ENCODE results near the gene MAP3K7.

MAP3K7 gene

DNA sequence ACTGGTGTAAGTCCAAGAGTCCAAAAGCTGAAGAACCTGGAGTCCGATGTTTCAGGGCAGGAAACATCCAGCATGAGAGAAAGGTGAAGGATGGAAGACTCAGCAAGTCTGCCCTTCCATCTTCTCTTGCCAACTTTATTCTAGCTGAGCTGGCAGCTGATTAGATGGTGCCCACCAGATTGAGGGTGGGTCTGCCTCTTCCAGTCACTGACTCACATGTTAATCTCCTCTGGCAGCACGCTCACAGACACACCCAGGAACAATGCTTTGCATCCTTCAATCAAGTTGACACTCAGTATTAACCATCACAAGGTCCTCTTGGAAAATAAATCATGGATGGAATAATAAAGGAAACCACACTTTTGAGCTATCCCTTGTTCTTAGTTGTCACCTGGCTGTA, 121.2 kb downstream of the MAP3K7 start:
- no peaks in the 10 kb centered on the region for H3K9me2 ChIP-seq (replicated peaks; ENCODE audit: low read depth, low read length)
- no peak overlapping the region for H2AFZ ChIP-seq (ENCODE audit: low read length)
- peaks cover 63% of the 10 kb centered on the region for H3K4me1 ChIP-seq (ENCODE audit: insufficient read depth, low read length, poor library complexity, severe bottlenecking)
- no peaks in the 10 kb centered on the region for H3K36me3 ChIP-seq (ENCODE audit: insufficient read depth, low read length)
- H4K20me1 ChIP-seq (ENCODE audit: insufficient read depth, low read length, poor library complexity, severe bottlenecking): no peaks in the 10 kb centered on the region
- H3K79me2 ChIP-seq (ENCODE audit: insufficient read depth, low read length): no peaks in the 10 kb centered on the region
- H3F3A ChIP-seq (ENCODE audit: low read depth): no peaks in the 10 kb centered on the region
- H3K4me3 ChIP-seq (ENCODE audit: low read length, poor library complexity, severe bottlenecking): no peak overlapping the region
- TF ChIP-seq, protein P1, sequence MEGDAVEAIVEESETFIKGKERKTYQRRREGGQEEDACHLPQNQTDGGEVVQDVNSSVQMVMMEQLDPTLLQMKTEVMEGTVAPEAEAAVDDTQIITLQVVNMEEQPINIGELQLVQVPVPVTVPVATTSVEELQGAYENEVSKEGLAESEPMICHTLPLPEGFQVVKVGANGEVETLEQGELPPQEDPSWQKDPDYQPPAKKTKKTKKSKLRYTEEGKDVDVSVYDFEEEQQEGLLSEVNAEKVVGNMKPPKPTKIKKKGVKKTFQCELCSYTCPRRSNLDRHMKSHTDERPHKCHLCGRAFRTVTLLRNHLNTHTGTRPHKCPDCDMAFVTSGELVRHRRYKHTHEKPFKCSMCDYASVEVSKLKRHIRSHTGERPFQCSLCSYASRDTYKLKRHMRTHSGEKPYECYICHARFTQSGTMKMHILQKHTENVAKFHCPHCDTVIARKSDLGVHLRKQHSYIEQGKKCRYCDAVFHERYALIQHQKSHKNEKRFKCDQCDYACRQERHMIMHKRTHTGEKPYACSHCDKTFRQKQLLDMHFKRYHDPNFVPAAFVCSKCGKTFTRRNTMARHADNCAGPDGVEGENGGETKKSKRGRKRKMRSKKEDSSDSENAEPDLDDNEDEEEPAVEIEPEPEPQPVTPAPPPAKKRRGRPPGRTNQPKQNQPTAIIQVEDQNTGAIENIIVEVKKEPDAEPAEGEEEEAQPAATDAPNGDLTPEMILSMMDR (conservative IDR thresholded peaks at IDR 0.05; ENCODE audit: low read length): no peak
- TF ChIP-seq EZH2phosphoT487 (IDR thresholded peaks at IDR 0.05; ENCODE audit: borderline replicate concordance): no peak
- H3K4me2 ChIP-seq (ENCODE audit: low read depth, low read length, poor library complexity, severe bottlenecking): no peak overlapping the region
- no peaks in the 10 kb centered on the region for H3K9me3 ChIP-seq (ENCODE audit: insufficient read depth, low read depth, low read length)
- H3K9ac ChIP-seq (ENCODE audit: low read depth, low read length, poor library complexity, severe bottlenecking): no peak overlapping the region
- no peaks in the 10 kb centered on the region for H3K27me3 ChIP-seq (ENCODE audit: insufficient read depth, low read length, poor library complexity, severe bottlenecking)

DNA sequence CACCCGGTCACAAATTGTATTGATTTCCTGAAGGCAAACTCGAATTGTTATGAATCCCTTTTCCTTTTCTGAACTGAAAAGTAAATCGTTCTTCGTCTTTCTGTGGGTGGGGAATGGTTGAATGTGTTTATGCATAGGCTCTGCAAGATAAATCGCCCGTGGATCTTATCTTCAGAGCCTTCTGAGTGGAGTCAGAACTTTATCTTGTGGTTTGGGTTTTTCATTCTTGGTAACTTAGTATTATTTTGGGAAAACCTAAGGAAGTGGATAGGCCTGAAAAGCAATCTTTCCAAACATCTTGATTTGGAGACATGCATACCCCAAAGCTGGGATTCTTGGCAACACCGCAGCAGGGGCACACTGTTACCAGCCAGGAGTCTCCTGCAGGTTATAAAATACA, 122.4 kb downstream of the MAP3K7 start:
- no peaks in the 10 kb centered on the region for H3K9me2 ChIP-seq (replicated peaks; ENCODE audit: low read depth, low read length)
- H2AFZ ChIP-seq (ENCODE audit: low read length): no peak overlapping the region
- H3K27me3 ChIP-seq (ENCODE audit: insufficient read depth, low read length, poor library complexity, severe bottlenecking): no peaks in the 10 kb centered on the region
- H3K36me3 ChIP-seq (ENCODE audit: insufficient read depth, low read length): no peaks in the 10 kb centered on the region
- no peak overlapping the region for H3K4me3 ChIP-seq (ENCODE audit: low read length, poor library complexity, severe bottlenecking)
- TF ChIP-seq EZH2phosphoT487 (IDR thresholded peaks at IDR 0.05; ENCODE audit: borderline replicate concordance): no peak
- no peak overlapping the region for H3K9ac ChIP-seq (ENCODE audit: low read depth, low read length, poor library complexity, severe bottlenecking)
- peaks cover 9% of the 10 kb centered on the region; the same call in 1 of the 2 replicates for H3K9me3 ChIP-seq (ENCODE audit: insufficient read depth, low read depth, low read length)
- peaks cover 63% of the 10 kb centered on the region for H3K4me1 ChIP-seq (ENCODE audit: insufficient read depth, low read length, poor library complexity, severe bottlenecking)
- H4K20me1 ChIP-seq (ENCODE audit: insufficient read depth, low read length, poor library complexity, severe bottlenecking): no peaks in the 10 kb centered on the region
- H3K79me2 ChIP-seq (ENCODE audit: insufficient read depth, low read length): no peaks in the 10 kb centered on the region
- H3F3A ChIP-seq (ENCODE audit: low read depth): no peaks in the 10 kb centered on the region
- H3K4me2 ChIP-seq (ENCODE audit: low read depth, low read length, poor library complexity, severe bottlenecking): no peak overlapping the region

DNA sequence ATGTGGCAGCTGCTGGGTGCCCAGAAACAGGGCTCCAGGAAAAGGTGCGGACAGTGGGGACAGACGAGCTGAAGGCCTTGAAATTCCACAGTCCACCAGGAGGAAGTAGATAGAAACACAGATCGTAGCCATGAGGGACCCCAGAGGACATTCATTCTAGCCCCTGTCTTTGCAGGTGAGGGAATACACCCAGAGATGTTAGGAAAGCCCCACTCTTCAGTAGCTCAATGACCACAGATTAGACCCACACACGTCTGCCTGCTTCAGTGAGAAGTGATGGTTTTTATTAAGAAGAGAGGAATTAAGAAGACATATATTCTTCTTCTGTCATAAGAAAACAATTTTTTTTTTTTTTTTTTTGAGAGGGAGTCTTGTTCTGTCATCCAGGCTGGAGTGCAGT, 123.0 kb downstream of the MAP3K7 start:
- H3K36me3 ChIP-seq (ENCODE audit: insufficient read depth, low read length): no peaks in the 10 kb centered on the region
- TF ChIP-seq, protein P1 (conservative IDR thresholded peaks at IDR 0.05; ENCODE audit: low read length): no peak
- no peak for TF ChIP-seq EZH2phosphoT487 (IDR thresholded peaks at IDR 0.05; ENCODE audit: borderline replicate concordance)
- no peaks in the 10 kb centered on the region for H3K79me2 ChIP-seq (ENCODE audit: insufficient read depth, low read length)
- 0 out of 2 replicates have a peak overlapping the region, but pooled peaks have one; percentile 49 for H2AFZ ChIP-seq (ENCODE audit: low read length)
- no peaks in the 10 kb centered on the region for H3F3A ChIP-seq (ENCODE audit: low read depth)
- H3K4me2 ChIP-seq (ENCODE audit: low read depth, low read length, poor library complexity, severe bottlenecking): peak overlapping the region; percentile 55
- H4K20me1 ChIP-seq (ENCODE audit: insufficient read depth, low read length, poor library complexity, severe bottlenecking): no peaks in the 10 kb centered on the region
- H3K9ac ChIP-seq (ENCODE audit: low read depth, low read length, poor library complexity, severe bottlenecking): no peak overlapping the region
- no peaks in the 10 kb centered on the region for H3K27me3 ChIP-seq (ENCODE audit: insufficient read depth, low read length, poor library complexity, severe bottlenecking)
- no peaks in the 10 kb centered on the region for H3K9me2 ChIP-seq (replicated peaks; ENCODE audit: low read depth, low read length)
- H3K4me3 ChIP-seq (ENCODE audit: low read length, poor library complexity, severe bottlenecking): peak overlapping the region; percentile 35
- H3K4me1 ChIP-seq (ENCODE audit: insufficient read depth, low read length, poor library complexity, severe bottlenecking): peaks cover 62% of the 10 kb centered on the region
- peaks cover 16% of the 10 kb centered on the region; the same call in 1 of the 2 replicates for H3K9me3 ChIP-seq (ENCODE audit: insufficient read depth, low read depth, low read length)
